ENCODE results near the gene PCDH12. TPM values are rescaled to one million over a fixed set of nuclear protein-coding genes. Genes with fewer than 3 reads are reported as not detected.

PCDH12 gene
- total and polyA plus RNA-seq, 2 donors (not counting 3 experiments of a cell fraction or from before 2014, with no cell fraction given), result 6.2 to 20.4 TPM

- H3K9me3 ChIP-seq (replicated peaks; ENCODE audit: control insufficient read depth, insufficient read depth, low read length), result no peaks in the 10 kb centered on the region
- ChIA-PET CTCF (interaction anchor here (1.1 kb wide), 1 partner anchor 34 kb away, joined by 3 read pairs; no protein-coding TSS in a partner anchor), POLR2A (no interaction called here)
- TF ChIP-seq CTCF (IDR thresholded peaks at IDR 0.05; ENCODE audit: extremely low read depth in 1 of 2, insufficient read depth in 1 of 2, low read depth in 1 of 2, low read length in 2 of 2) (no peak), POLR2AphosphoS5 (IDR thresholded peaks at IDR 0.05; ENCODE audit: insufficient read depth, low read depth, low read length) (no peak), POLR2A (IDR thresholded peaks at IDR 0.05; ENCODE audit: low read depth, low read length) (no peak), JUN (IDR thresholded peaks at IDR 0.05; ENCODE audit: borderline replicate concordance, insufficient read depth, insufficient read length, low read depth) (no peak), FOS (IDR thresholded peaks at IDR 0.05; ENCODE audit: borderline replicate concordance, insufficient read depth, low read length) (no peak), EZH2 (IDR thresholded peaks at IDR 0.05; ENCODE audit: borderline replicate concordance, low read depth, low read length, severe bottlenecking) (no peak), MYC (IDR thresholded peaks at IDR 0.05; ENCODE audit: low read depth, low read length) (no peak), GATA2 (IDR thresholded peaks at IDR 0.05; ENCODE audit: insufficient read depth, insufficient read length, low read depth, low read length) (no peak)
- TF ChIP-seq, protein P1, sequence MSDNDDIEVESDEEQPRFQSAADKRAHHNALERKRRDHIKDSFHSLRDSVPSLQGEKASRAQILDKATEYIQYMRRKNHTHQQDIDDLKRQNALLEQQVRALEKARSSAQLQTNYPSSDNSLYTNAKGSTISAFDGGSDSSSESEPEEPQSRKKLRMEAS (IDR thresholded peaks at IDR 0.05; ENCODE audit: insufficient read depth, insufficient read length), result no peak
- no peak for FAIRE-seq
- no peak for DNase-seq (ENCODE audit: low read depth, low spot score)
- H3K4me2 ChIP-seq (ENCODE audit: insufficient read depth, low read length), result no peak overlapping the region
- no peaks in the 10 kb centered on the region for H3K27me3 ChIP-seq (ENCODE audit: control insufficient read depth in 2 of 2, insufficient read depth in 2 of 2, low read length in 2 of 2)
- H4K20me1 ChIP-seq (replicated peaks; ENCODE audit: control insufficient read depth, extremely low read depth, insufficient read depth, low read length), result no peaks in the 10 kb centered on the region
- dilution Hi-C loops (cut with MboI; ENCODE audit: extremely low pct_ligation_motif_present, low sequenced_read_pairs) (no loop called here), intact Hi-C loops (cut with micrococcal nuclease) (no loop called here)
- H3K4me1 ChIP-seq (ENCODE audit: control insufficient read depth, extremely low read depth, insufficient read depth, low read length), result peaks cover 15% of the 10 kb centered on the region
- H2AFZ ChIP-seq (ENCODE audit: low read depth, low read length), result no peak overlapping the region
- no TSS peak for BruUV-seq (replicated peaks)
- H3K36me3 ChIP-seq (ENCODE audit: control insufficient read depth in 2 of 2, extremely low read depth in 1 of 2, insufficient read depth in 2 of 2, low read length in 2 of 2), result peaks cover 16 to 30% of the 10 kb centered on the region in 2 experiments
- no peak overlapping the region for H3K27ac ChIP-seq (ENCODE audit: insufficient read depth, low read depth, low read length)
- H3K9me1 ChIP-seq (replicated peaks; ENCODE audit: control insufficient read depth, extremely low read depth, insufficient read depth, low read length), result no peaks in the 10 kb centered on the region
- H3K9ac ChIP-seq (replicated peaks; ENCODE audit: extremely low read depth, insufficient read depth, low read length), result no peak overlapping the region
- H3K4me3 ChIP-seq (replicated peaks in 1 of 3; ENCODE audit: insufficient read depth in 1 of 3, low read depth in 1 of 3, low read length in 3 of 3), result no peak overlapping the region
- H3K79me2 ChIP-seq (ENCODE audit: control insufficient read depth, insufficient read depth, low read length), result peaks cover 11% of the 10 kb centered on the region
These were observed 31.6 kb downstream of the PCDH12 start for GRCh38 chr5:141926434-141926833.
